ENCODE results near the gene NPPB.

The NPPB gene

DNA sequence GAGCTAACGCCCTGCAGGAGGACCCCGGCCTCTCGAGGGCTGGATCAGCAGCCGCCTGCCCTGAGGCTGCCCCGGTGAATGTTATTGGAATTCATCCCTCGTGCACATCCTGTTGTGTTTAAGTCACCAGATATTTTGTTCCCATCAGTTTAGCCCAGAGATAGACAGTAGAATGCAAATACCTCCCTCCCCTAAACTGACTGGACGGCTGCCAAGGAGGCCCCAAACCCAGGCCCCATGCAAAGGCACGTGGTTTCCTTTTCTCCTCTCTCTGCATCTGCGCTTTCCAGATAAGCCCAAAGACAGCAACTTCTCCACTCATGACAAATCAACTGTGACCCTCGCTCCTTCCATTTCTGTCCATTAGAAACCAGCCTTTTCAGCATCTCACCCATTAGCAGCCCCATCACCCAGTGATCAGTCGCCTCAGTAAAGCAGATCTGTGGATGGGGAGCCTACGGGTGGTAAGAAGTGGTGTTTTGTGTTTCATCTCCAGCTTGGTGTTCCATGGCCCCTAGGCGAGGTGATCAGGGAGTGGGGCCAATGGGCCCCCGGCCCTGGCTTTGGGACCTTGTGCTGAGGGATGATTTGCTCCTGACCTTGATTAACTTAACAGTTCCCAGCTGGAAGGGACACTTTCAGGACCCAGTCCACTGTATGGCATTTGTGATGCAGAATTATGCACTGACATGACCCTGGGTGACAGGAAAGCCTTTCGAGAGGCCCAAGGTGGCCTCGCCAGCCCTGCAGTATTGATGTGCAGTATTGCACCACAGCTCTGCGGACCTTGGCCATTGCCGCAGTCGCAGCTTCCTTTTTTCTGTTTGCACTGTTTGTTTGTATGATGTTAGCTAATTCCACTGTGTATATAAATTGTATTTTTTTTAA is 16.3 kb downstream of the NPPB start:
- H2BK12ac ChIP-seq (ENCODE audit: low read length) = no peak overlapping the region
- no peaks in the 10 kb centered on the region for H3K27me3 ChIP-seq (ENCODE audit: insufficient read depth, low read length)
- peaks cover 63 to 77% of the 10 kb centered on the region in 2 experiments for H3K36me3 ChIP-seq (ENCODE audit: control insufficient read depth in 1 of 2, insufficient read depth in 2 of 2, low read length in 2 of 2)
- H3K9me3 ChIP-seq (ENCODE audit: insufficient read depth, low read depth, low read length) = peaks cover 2% of the 10 kb centered on the region
- H3K27ac ChIP-seq (ENCODE audit: low read depth, low read length) = no peak overlapping the region
- no peak overlapping the region for H3K14ac ChIP-seq (ENCODE audit: low read length)
- no peak overlapping the region for H2AFZ ChIP-seq (ENCODE audit: insufficient read depth, low read length, poor library complexity)
- no peak overlapping the region for H2BK120ac ChIP-seq (ENCODE audit: insufficient read depth, low read length, poor library complexity)
- DNase-seq = no peak
- no peak overlapping the region for H3K4ac ChIP-seq (ENCODE audit: low read depth, low read length)
- H3K4me1 ChIP-seq (ENCODE audit: control insufficient read depth in 1 of 2, insufficient read depth in 2 of 2, low read length in 2 of 2) = no peaks in the 10 kb centered on the region
- no CpG with 5 or more reads among the region's 19 CpGs for WGBS (ENCODE audit: extremely low coverage, insufficient coverage, insufficient read length)
- no peaks in the 10 kb centered on the region for H3K79me2 ChIP-seq (ENCODE audit: control insufficient read depth, insufficient read depth, low read length, poor library complexity)
- no peak overlapping the region for H4K8ac ChIP-seq (ENCODE audit: low read depth, low read length)
- H3K4me3 ChIP-seq (ENCODE audit: low read depth, low read length) = no peak overlapping the region
- no peak overlapping the region for H3K23ac ChIP-seq (ENCODE audit: low read length)
- no peaks in the 10 kb centered on the region for H3K79me1 ChIP-seq (ENCODE audit: low read length)
- H2AK5ac ChIP-seq (ENCODE audit: low read length) = no peak overlapping the region
- H2BK5ac ChIP-seq (ENCODE audit: low read depth, low read length, poor library complexity) = no peak overlapping the region
- no peak overlapping the region for H4K12ac ChIP-seq (ENCODE audit: low read depth, low read length)
- no peak overlapping the region for H3K18ac ChIP-seq (ENCODE audit: low read length)
- H4K91ac ChIP-seq (ENCODE audit: low read depth, low read length) = no peak overlapping the region
- no peak overlapping the region for H3K4me2 ChIP-seq (ENCODE audit: low read length)
- no peak overlapping the region for H3K9ac ChIP-seq (ENCODE audit: low read length)

DNA sequence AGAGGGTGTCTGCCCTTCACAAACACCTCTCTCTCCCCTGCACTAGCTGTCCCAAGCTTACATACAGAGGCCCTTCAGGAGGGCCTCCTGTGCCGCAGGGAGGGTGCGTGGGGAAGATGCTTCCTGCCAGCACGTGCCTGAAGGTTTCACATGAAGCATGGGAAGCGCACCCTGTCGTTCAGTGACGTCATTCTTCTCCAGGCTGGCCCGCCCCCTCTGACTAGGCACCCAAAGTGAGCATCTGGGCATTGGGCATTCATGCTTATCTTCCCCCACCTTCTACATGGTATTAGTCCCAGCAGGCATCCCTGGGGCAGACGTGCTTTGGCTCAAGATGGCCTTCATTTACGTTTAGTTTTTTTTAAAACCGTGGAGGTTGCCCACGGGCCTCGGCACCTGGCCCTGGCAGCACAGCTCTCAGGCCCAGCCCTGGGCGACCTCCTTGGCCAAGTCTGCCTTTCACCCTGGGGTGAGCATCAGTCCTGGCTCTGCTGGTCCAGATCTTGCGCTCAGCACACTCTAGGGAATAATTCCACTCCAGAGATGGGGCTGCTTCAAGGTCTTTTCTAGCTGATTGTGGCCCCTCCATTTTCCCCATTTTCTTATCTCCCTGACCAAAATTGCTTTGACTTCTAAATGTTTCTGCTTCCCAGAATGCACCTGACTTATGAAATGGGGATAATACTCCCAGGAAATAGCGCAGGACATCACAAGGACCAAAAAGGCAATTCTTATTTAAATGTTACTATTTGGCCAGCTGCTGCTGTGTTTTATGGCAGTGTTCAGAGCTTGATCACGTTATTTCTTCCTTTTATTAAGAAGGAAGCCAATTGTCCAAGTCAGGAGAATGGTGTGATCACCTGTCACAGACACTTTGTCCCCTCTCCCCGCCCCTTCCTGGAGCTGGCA is 17.2 kb downstream of the NPPB start:
- no peak overlapping the region for H3K4me2 ChIP-seq (ENCODE audit: low read length)
- no peak overlapping the region for H2BK5ac ChIP-seq (ENCODE audit: low read depth, low read length, poor library complexity)
- no CpG with 5 or more reads among the region's 17 CpGs for WGBS (ENCODE audit: extremely low coverage, insufficient coverage, insufficient read length)

DNA sequence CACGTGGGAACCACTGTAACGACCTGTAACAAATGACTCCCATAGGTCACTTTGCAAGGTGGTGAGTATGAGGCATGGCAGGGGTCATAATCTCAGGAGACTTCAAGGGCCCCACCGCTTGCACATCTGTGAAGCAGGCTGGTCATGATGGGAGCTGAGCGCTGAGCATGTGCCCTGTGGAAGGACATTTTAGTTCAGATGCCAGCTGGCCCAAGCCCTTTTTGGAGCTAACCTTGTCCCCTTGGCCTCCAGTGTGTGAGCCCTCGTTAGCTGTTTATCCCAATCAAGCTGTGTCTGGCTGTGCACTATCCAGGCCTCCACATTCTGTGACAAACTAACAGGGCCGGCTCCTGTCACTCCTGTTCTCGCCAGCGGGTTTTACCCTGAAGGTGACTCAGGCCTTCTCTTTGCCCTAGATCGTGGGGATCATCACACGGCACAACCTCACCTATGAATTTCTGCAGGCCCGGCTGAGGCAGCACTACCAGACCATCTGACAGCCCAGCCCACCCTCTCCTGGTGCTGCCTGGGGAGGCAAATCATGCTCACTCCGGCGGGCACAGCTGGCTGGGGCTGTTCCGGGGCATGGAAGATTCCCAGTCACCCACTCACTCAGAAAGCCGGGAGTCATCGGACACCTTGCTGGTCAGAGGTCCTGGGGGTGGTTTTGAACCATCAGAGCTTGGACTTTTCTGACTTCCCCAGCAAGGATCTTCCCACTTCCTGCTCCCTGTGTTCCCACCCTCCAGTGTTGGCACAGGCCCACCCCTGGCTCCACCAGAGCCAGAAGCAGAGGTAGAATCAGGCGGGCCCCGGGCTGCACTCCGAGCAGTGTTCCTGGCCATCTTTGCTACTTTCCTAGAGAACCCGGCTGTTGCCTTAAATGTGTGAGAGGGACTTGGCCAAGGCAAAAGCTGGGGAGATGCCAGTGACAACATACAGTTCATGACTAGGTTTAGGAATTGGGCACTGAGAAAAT is 18.7 kb downstream of the NPPB start:
- Histone ChIP-seq H3K79me2 (ENCODE audit: control insufficient read depth, insufficient read depth, low read length, poor library complexity) (no peaks in the 10 kb centered on the region), H3K18ac (ENCODE audit: low read length) (no peak overlapping the region), H3K23ac (ENCODE audit: low read length) (no peak overlapping the region), H2AK5ac (ENCODE audit: low read length) (no peak overlapping the region), H2BK12ac (ENCODE audit: low read length) (no peak overlapping the region), H2BK120ac (ENCODE audit: insufficient read depth, low read length, poor library complexity) (no peak overlapping the region), H3K27ac (ENCODE audit: low read depth, low read length) (no peak overlapping the region), H3K14ac (ENCODE audit: low read length) (no peak overlapping the region), H2BK5ac (ENCODE audit: low read depth, low read length, poor library complexity) (no peak overlapping the region), H3K4me3 (ENCODE audit: low read depth, low read length) (no peak overlapping the region), H4K91ac (ENCODE audit: low read depth, low read length) (no peak overlapping the region), H3K36me3 (ENCODE audit: control insufficient read depth in 1 of 2, insufficient read depth in 2 of 2, low read length in 2 of 2) (peaks cover 77 to 89% of the 10 kb centered on the region in 2 experiments), H3K4me1 (ENCODE audit: control insufficient read depth in 1 of 2, insufficient read depth in 2 of 2, low read length in 2 of 2) (no peaks in the 10 kb centered on the region), H4K8ac (ENCODE audit: low read depth, low read length) (no peak overlapping the region), H3K9ac (ENCODE audit: low read length) (no peak overlapping the region), H3K9me3 (ENCODE audit: insufficient read depth, low read depth, low read length) (peaks cover 2% of the 10 kb centered on the region), H3K79me1 (ENCODE audit: low read length) (no peaks in the 10 kb centered on the region), H3K4ac (ENCODE audit: low read depth, low read length) (no peak overlapping the region), H3K4me2 (ENCODE audit: low read length) (no peak overlapping the region), H2AFZ (ENCODE audit: insufficient read depth, low read length, poor library complexity) (no peak overlapping the region), H4K12ac (ENCODE audit: low read depth, low read length) (no peak overlapping the region), H3K27me3 (ENCODE audit: insufficient read depth, low read length) (no peaks in the 10 kb centered on the region)
- no CpG with 5 or more reads among the region's 20 CpGs for whole genome bisulfite sequencing (ENCODE audit: extremely low coverage, insufficient coverage, insufficient read length)
- no peak for DNase-seq

More for the DNA sequence above, 17.2 kb downstream of the NPPB start:
- Histone ChIP-seq H2BK120ac (ENCODE audit: insufficient read depth, low read length, poor library complexity) (no peak overlapping the region), H4K91ac (ENCODE audit: low read depth, low read length) (no peak overlapping the region), H3K79me1 (ENCODE audit: low read length) (no peaks in the 10 kb centered on the region), H2AK5ac (ENCODE audit: low read length) (no peak overlapping the region), H2BK12ac (ENCODE audit: low read length) (no peak overlapping the region), H3K18ac (ENCODE audit: low read length) (no peak overlapping the region), H2AFZ (ENCODE audit: insufficient read depth, low read length, poor library complexity) (no peak overlapping the region), H3K14ac (ENCODE audit: low read length) (no peak overlapping the region), H3K79me2 (ENCODE audit: control insufficient read depth, insufficient read depth, low read length, poor library complexity) (no peaks in the 10 kb centered on the region), H3K27ac (ENCODE audit: low read depth, low read length) (no peak overlapping the region), H3K9ac (ENCODE audit: low read length) (no peak overlapping the region), H3K36me3 (ENCODE audit: control insufficient read depth in 1 of 2, insufficient read depth in 2 of 2, low read length in 2 of 2) (peaks cover 66 to 79% of the 10 kb centered on the region in 2 experiments), H3K4me1 (ENCODE audit: control insufficient read depth in 1 of 2, insufficient read depth in 2 of 2, low read length in 2 of 2) (no peaks in the 10 kb centered on the region), H3K4ac (ENCODE audit: low read depth, low read length) (no peak overlapping the region), H4K8ac (ENCODE audit: low read depth, low read length) (no peak overlapping the region), H3K4me3 (ENCODE audit: low read depth, low read length) (no peak overlapping the region), H4K12ac (ENCODE audit: low read depth, low read length) (no peak overlapping the region), H3K23ac (ENCODE audit: low read length) (no peak overlapping the region), H3K27me3 (ENCODE audit: insufficient read depth, low read length) (no peaks in the 10 kb centered on the region), H3K9me3 (ENCODE audit: insufficient read depth, low read depth, low read length) (peaks cover 2% of the 10 kb centered on the region)
- no peak for DNase-seq

Measured in trophoblast cell (in vitro differentiated cells and primary cell).